ENCODE data around the gene SARNP. TPM values are rescaled to one million over a fixed set of nuclear protein-coding genes. Genes with fewer than 3 reads are reported as not detected.

The SARNP gene
- total RNA-seq, 5 donors from 2014 or later (not counting 1 experiment from before 2014, with no cell fraction given) = 36.9 to 50.3 (median 46.8) TPM

DNA sequence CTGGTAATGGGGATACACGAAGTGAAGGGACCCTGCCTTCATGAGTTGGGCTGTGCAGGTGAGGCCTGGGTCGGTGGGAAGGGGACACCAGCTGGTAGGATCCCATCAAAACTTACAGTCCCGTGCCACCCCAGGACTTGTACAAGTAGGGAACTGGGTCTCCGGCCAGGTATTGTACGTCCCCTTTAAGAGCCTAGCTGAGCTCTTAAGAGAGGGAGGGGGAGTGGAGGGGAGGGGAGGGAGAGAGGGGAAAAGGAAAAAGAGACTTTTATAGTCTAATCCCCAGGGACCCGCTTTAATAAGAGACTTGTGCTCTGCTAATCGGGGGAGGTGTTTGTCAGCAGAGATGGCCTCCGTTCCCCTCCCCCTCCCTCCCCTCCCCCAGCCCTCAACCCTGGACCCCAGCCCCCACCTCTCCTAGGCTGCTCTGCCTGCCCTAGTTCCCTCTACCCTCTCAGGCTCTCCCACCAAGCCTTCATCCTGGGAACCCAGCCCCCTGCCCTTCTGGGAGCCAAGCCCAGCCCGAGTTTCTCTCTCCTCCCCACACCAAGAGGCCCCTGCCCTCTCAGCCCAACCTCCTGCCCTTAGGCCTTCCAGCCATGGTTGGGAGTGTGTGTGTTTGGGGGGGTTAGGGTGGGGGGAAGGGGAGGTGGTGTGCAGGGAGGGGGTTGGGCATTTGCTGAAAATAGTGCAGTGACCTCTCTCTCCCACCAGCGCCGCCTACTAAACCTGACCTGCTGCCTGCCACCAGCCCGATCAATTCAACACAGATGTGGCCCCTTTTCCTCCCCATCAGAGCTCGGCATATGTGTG is 72.0 kb downstream of the SARNP start:
- no peak overlapping the region for H3K4me3 ChIP-seq (ENCODE audit: control insufficient read depth in 1 of 2, extremely low read depth in 1 of 2, low read length in 1 of 2)
- Mint-ChIP-seq H3K27me3 (no peaks in the 10 kb centered on the region), H3K4me1 (peaks cover 26 to 48% (median 40%) of the 10 kb centered on the region in 3 donors), H3K36me3 (no peaks in the 10 kb centered on the region), H3K9me3 (no peaks in the 10 kb centered on the region), H3K27ac (peak overlapping the region; percentile 80 to 90), H3K4me3 (peak overlapping the region; percentile 91 to 92 (median 91))
- ATAC-seq (replicated peaks in 1 of 4) (no peak), DNase-seq (no peak)
- H3K27ac ChIP-seq (ENCODE audit: low read length) = no peak overlapping the region
- H3K36me3 ChIP-seq (ENCODE audit: control insufficient read depth in 2 of 2, extremely low read depth in 1 of 2, insufficient read depth in 1 of 2, low read length in 1 of 2) = peaks cover 5 to 12% of the 10 kb centered on the region in 2 donors
- H3K27me3 ChIP-seq (replicated peaks in 1 of 2; ENCODE audit: control insufficient read depth in 2 of 2, extremely low read depth in 1 of 2, insufficient read depth in 2 of 2, low read length in 1 of 2) = no peaks in the 10 kb centered on the region
- H3K4me1 ChIP-seq (ENCODE audit: control insufficient read depth in 1 of 2, extremely low read depth in 1 of 2, insufficient read depth in 2 of 2, low read length in 2 of 2) = peaks cover 8 to 31% of the 10 kb centered on the region in 2 experiments
- H3K9me3 ChIP-seq = no peaks in the 10 kb centered on the region
- 80% methylated on average over 6 of the region's 13 CpGs for WGBS (ENCODE audit: insufficient coverage)
- POLR2A ChIA-PET = interaction anchor here in 1 of 2 donors (0.8 kb wide), 1 partner anchor 8 kb away, joined by 7 read pairs; no protein-coding TSS in a partner anchor
- CTCF ChIA-PET = interaction anchor here (0.7 to 2.3 kb wide), 4 partner anchors 9 to 444 kb away, joined by 5 to 11 read pairs (median 10); partner anchors contain the start of genes ORMDL2 (in 1 of the 2), SARNP (in 1 of the 2) and SMARCC2 (in 1 of the 2)

DNA sequence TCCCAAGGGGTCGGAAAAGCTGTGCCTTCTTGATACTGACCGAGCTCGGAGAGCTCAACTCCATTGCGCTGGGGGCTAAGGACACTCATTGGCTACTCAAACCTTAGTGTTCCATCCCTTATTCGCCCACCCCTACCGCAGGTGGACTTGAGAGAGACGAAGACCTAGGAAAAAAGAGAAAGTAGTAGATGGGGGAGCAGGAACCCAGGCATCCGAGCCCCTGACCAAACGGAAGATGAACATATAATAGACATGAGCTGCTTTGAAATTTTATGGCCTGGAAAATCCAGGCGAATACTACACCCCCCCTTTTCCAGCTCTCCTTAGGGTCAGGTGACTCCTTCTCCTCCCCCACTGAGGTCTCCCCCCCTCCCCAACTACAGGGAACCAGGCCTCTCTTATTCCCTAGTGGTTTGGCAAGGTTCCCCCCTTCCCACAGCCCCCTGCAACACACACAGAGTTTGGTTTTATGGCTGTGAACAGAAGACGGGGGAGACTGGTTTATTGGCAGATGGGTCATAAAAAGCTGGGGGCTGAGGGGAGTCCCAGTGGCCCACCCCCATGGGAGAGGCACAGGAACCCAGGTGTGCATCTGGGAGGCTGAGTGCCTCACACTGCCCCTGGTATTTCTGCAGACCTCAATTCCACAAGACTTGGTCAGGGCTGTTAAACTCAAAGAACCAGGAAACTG is 73.0 kb downstream of the SARNP start:
- Histone ChIP-seq H3K27ac (ENCODE audit: low read length) (peak overlapping the region; percentile 21), H3K36me3 (ENCODE audit: control insufficient read depth in 2 of 2, extremely low read depth in 1 of 2, insufficient read depth in 1 of 2, low read length in 1 of 2) (peaks cover 2 to 9% of the 10 kb centered on the region in 2 donors), H3K9me3 (no peaks in the 10 kb centered on the region), H3K4me3 (ENCODE audit: control insufficient read depth in 1 of 2, extremely low read depth in 1 of 2, low read length in 1 of 2) (peak overlapping the region; percentile 61 to 83), H3K4me1 (ENCODE audit: control insufficient read depth in 1 of 2, extremely low read depth in 1 of 2, insufficient read depth in 2 of 2, low read length in 2 of 2) (peaks cover 8 to 31% of the 10 kb centered on the region in 2 experiments), H3K27me3 (replicated peaks in 1 of 2; ENCODE audit: control insufficient read depth in 2 of 2, extremely low read depth in 1 of 2, insufficient read depth in 2 of 2, low read length in 1 of 2) (no peaks in the 10 kb centered on the region)
- H3K9me3 Mint-ChIP-seq = no peaks in the 10 kb centered on the region
- ChIA-PET CTCF (interaction anchor here (0.6 to 2.3 kb wide), 4 partner anchors 74 to 884 kb away, joined by 3 to 11 read pairs (median 7); partner anchors contain the start of genes ORMDL2 (in 1 of the 2) and SARNP (in 1 of the 2)), POLR2A (interaction anchor here (0.6 to 1.0 kb wide), 3 partner anchors 9 to 379 kb away, joined by 3 to 7 read pairs (median 3); partner anchors contain the start of gene RAB5B (in 1 of the 2))
- peaks cover 26 to 48% (median 40%) of the 10 kb centered on the region in 3 donors for H3K4me1 Mint-ChIP-seq
- DNase-seq (no peak), ATAC-seq (replicated peaks in 1 of 4) (no peak)
- peak overlapping the region; percentile 80 to 90 for H3K27ac Mint-ChIP-seq
- H3K27me3 Mint-ChIP-seq = no peaks in the 10 kb centered on the region
- H3K36me3 Mint-ChIP-seq = no peaks in the 10 kb centered on the region
- WGBS (ENCODE audit: insufficient coverage) = 20% methylated on average over 1 of the region's 11 CpGs
- peak overlapping the region; percentile 91 to 92 (median 91) for H3K4me3 Mint-ChIP-seq

DNA sequence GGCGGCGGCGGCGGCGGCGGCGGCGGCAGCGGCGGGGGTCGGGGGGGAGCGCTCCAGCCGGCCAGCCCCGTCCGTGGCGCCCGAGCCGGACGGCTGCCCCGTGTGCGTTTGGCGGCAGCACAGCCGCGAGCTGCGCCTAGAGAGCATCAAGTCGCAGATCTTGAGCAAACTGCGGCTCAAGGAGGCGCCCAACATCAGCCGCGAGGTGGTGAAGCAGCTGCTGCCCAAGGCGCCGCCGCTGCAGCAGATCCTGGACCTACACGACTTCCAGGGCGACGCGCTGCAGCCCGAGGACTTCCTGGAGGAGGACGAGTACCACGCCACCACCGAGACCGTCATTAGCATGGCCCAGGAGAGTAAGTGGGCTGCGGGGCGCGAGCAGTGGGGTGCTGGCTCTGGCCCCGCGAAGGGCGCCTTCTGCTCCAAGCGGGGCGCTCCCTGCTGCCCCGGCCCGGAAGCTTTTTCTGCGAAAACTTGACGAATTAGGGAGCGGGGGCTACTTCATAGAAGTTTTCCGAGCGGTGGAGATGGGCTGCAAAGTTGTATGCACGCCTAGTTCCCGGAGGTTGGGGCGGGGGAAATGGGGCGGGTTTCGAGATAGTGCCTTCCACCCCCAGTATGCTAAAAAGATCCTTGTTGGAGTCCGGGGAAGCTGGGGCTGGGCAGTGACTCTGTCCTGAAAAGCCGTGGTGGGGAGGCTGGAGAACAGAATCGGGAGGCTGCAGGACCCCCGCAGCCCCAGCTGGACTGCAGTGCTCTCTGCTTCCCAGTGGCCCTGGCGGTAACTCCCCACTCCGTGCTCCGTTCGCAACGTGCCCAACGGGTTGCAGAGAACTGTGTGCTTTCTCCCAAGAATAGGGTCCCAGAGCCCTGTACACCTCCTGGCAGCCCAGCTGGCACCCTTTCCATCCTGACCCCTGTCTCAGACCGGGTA is 73.9 kb downstream of the SARNP start:
- peak overlapping the region; percentile 61 to 83 for H3K4me3 ChIP-seq (ENCODE audit: control insufficient read depth in 1 of 2, extremely low read depth in 1 of 2, low read length in 1 of 2)
- Mint-ChIP-seq H3K27ac (peak overlapping the region; percentile 80 to 90), H3K4me3 (peak overlapping the region; percentile 91 to 92 (median 91)), H3K4me1 (peaks cover 26 to 51% (median 43%) of the 10 kb centered on the region in 3 donors), H3K9me3 (no peaks in the 10 kb centered on the region), H3K36me3 (no peaks in the 10 kb centered on the region), H3K27me3 (no peaks in the 10 kb centered on the region)
- DNase-seq = peak in 24 of 35 experiments; percentile 5 to 71 (median 38)
- H3K27ac ChIP-seq (ENCODE audit: low read length) = peak overlapping the region; percentile 21
- H3K27me3 ChIP-seq (replicated peaks in 1 of 2; ENCODE audit: control insufficient read depth in 2 of 2, extremely low read depth in 1 of 2, insufficient read depth in 2 of 2, low read length in 1 of 2) = no peaks in the 10 kb centered on the region
- no peaks in the 10 kb centered on the region for H3K9me3 ChIP-seq
- peaks cover 0 to 2% of the 10 kb centered on the region in 2 donors for H3K36me3 ChIP-seq (ENCODE audit: control insufficient read depth in 2 of 2, extremely low read depth in 1 of 2, insufficient read depth in 1 of 2, low read length in 1 of 2)
- WGBS (ENCODE audit: insufficient coverage) = 2% methylated on average over 64 of the region's 73 CpGs
- CTCF ChIA-PET = interaction anchor here (0.6 to 2.3 kb wide), 4 partner anchors 75 to 980 kb away, joined by 3 to 11 read pairs (median 3); partner anchors contain the start of genes ORMDL2 (in 1 of the 2) and SARNP (in 1 of the 2)
- ATAC-seq (replicated peaks in 1 of 4) = peak; percentile 44 to 63 (median 60)
- POLR2A ChIA-PET = interaction anchor here in 1 of 2 donors (0.7 to 1.0 kb wide), 2 partner anchors 73 to 230 kb away, joined by 3 to 6 read pairs; partner anchors contain the start of gene RAB5B
- H3K4me1 ChIP-seq (ENCODE audit: control insufficient read depth in 1 of 2, extremely low read depth in 1 of 2, insufficient read depth in 2 of 2, low read length in 2 of 2) = peaks cover 8 to 31% of the 10 kb centered on the region in 2 experiments

DNA sequence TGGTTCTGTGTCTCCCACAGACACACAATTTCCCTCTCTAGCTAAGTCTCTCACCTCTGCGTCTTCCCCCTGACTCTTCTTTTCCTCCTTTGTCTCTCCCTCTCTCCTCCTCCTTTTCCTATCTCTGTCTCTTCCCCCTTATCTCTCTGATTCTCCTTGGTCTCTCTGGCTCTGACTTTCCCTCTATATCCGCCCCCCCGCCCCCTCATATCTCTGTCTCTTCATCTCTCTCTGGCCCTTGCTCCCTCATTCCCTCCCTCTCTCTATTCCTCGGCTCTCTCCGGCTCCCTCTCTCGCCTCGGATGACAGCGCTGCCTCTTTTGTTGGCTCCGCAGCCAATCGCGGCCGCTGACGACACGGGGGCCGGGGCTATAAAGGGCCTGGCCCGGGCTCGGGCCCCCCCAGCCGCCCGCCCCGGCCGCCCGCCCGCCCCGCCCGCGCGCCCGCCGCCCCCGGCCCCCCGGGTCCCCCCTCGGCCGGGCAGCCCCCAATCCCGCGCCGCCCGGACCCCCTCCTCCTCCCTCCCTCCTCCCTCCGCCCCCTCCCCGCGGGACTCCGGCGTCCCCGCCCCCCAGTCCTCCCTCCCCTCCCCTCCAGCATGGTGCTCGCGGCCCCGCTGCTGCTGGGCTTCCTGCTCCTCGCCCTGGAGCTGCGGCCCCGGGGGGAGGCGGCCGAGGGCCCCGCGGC is 74.7 kb downstream of the SARNP start, which contains the start of gene GDF11:
GDF11 (plus strand) TSS at position 404 of the 687 bp plus-strand sequence; CDS start at position 599, 195 bp downstream.
- H3K4me1 ChIP-seq (ENCODE audit: control insufficient read depth in 1 of 2, extremely low read depth in 1 of 2, insufficient read depth in 2 of 2, low read length in 2 of 2) = peaks cover 12 to 38% of the 10 kb centered on the region in 2 experiments
- H3K27ac ChIP-seq (ENCODE audit: low read length) = peak within 1 kb of the TSS; percentile 52
- no peaks in the 10 kb centered on the region for H3K9me3 Mint-ChIP-seq
- H3K9me3 ChIP-seq = no peaks in the 10 kb centered on the region
- CTCF ChIA-PET = interaction anchor here in 1 of 2 donors (0.6 to 5.0 kb wide), 4 partner anchors 75 to 981 kb away, joined by 3 to 28 read pairs (median 7); partner anchors contain the start of genes ORMDL2 and SARNP
- H3K4me3 Mint-ChIP-seq = peak within 1 kb of the TSS; percentile 91 to 92 (median 91)
- H3K27me3 Mint-ChIP-seq = no peaks in the 10 kb centered on the region
- 0% methylated on average over 16 of the region's 53 CpGs for WGBS (ENCODE audit: insufficient coverage)
- peak within 1 kb of the TSS; percentile 80 to 90 for H3K27ac Mint-ChIP-seq
- H3K36me3 ChIP-seq (ENCODE audit: control insufficient read depth in 2 of 2, extremely low read depth in 1 of 2, insufficient read depth in 1 of 2, low read length in 1 of 2) = no peaks in the 10 kb centered on the region
- ATAC-seq (replicated peaks in 1 of 4) (peak; percentile 65 to 73 (median 71)), DNase-seq (peak; percentile 44 to 82 (median 61))
- H3K4me3 ChIP-seq (ENCODE audit: control insufficient read depth in 1 of 2, extremely low read depth in 1 of 2, low read length in 1 of 2) = peak within 1 kb of the TSS; percentile 61 to 83
- H3K36me3 Mint-ChIP-seq = no peaks in the 10 kb centered on the region
- POLR2A ChIA-PET = interaction anchor here in 1 of 2 donors (0.7 to 1.0 kb wide), 2 partner anchors 74 to 231 kb away, joined by 3 to 6 read pairs; partner anchors contain the start of gene RAB5B
- no peaks in the 10 kb centered on the region for H3K27me3 ChIP-seq (replicated peaks in 1 of 2; ENCODE audit: control insufficient read depth in 2 of 2, extremely low read depth in 1 of 2, insufficient read depth in 2 of 2, low read length in 1 of 2)
- H3K4me1 Mint-ChIP-seq = peaks cover 34 to 57% (median 48%) of the 10 kb centered on the region in 3 donors

Measured in T-cell (primary cell).